Skin epidermis (tissue), 12 donors: ENCODE results near the gene ENKD1.
A peak's percentile ranks its signal among the peaks of the same experiment; 100 is the strongest.
"Not testable (repeated sequence)": the region's sequence is repeated elsewhere in the genome, so short reads cannot be mapped to it uniquely, and the experiment has no call there.

ENCODE experiments used
- H3K27ac ChIP-seq, 21 experiments: fragments of 200-600 bp; sonication (generic) in 11 of 21; one replicate each; pipeline ENCODE4 v1.5.0; 2020; ENCODE audit warnings: mild to moderate bottlenecking in 3 of 21, inconsistent platforms in 2 of 21, moderate library complexity in 2 of 21
- H3K4me3 ChIP-seq, 7 experiments: fragments of 200-600 bp; sonication (generic) in 2 of 7; one replicate each; pipeline ENCODE4 v1.5.0; 2020; ENCODE audit warnings: inconsistent platforms in 2 of 7, mild to moderate bottlenecking in 2 of 7, moderate library complexity in 1 of 7

ENKD1 gene

GRCh38 chr16:67666559-67667452, at the start of gene ENKD1, which contains the start of gene C16orf86:
TSS of gene ENKD1 (minus strand) at chr16:67666750. CDS start at chr16:67666442, 308 bp downstream.
TSS of gene C16orf86 (plus strand) at chr16:67666814. CDS start at chr16:67666971, 157 bp downstream.
- Histone ChIP-seq H3K4me3 (peak within 1 kb of the TSS; percentile 64 to 91 (median 72)), H3K27ac (peak within 1 kb of the TSS; percentile 82 to 95 (median 90))

GRCh38 chr16:67716097-67716496, 49.5 kb upstream of the ENKD1 start:
- no peak overlapping the region for H3K27ac ChIP-seq

GRCh38 chr16:67714522-67714921, 48.0 kb upstream of the ENKD1 start:
- Histone ChIP-seq H3K27ac (no peak overlapping the region), H3K4me3 (no peak overlapping the region)

More at GRCh38 chr16:67716097-67716496, 49.5 kb upstream of the ENKD1 start:
- no peak overlapping the region for H3K4me3 ChIP-seq

GRCh38 chr16:67713647-67714273, 47.2 kb upstream of the ENKD1 start:
- Histone ChIP-seq H3K27ac (no peak overlapping the region), H3K4me3 (no peak overlapping the region)

- H3K27ac ChIP-seq: no peak overlapping the region
- no peak overlapping the region for H3K4me3 ChIP-seq
Measured at GRCh38 chr16:67710607-67711006, 44.1 kb upstream of the ENKD1 start.

GRCh38 chr16:67709050-67709449, 42.5 kb upstream of the ENKD1 start:
- H3K4me3 ChIP-seq: no peak overlapping the region
- H3K27ac ChIP-seq: no peak overlapping the region

- H3K27ac ChIP-seq: no peak overlapping the region
- H3K4me3 ChIP-seq: no peak overlapping the region
Measured at GRCh38 chr16:67708368-67708771, 41.8 kb upstream of the ENKD1 start.

- no peak overlapping the region for H3K4me3 ChIP-seq
- H3K27ac ChIP-seq: no peak overlapping the region
Measured at GRCh38 chr16:67707790-67708189, 41.2 kb upstream of the ENKD1 start.

GRCh38 chr16:67707210-67707609, 40.7 kb upstream of the ENKD1 start:
- Histone ChIP-seq H3K27ac (no peak overlapping the region), H3K4me3 (no peak overlapping the region)

GRCh38 chr16:67704110-67704509, 37.6 kb upstream of the ENKD1 start:
- H3K27ac ChIP-seq: peak overlapping the region in 2 of 21 experiments; percentile 2 to 30

GRCh38 chr16:67703626-67704025, 37.1 kb upstream of the ENKD1 start:
- Histone ChIP-seq H3K27ac (peak overlapping the region in 3 of 21 experiments; percentile 2 to 30 (median 11)), H3K4me3 (no peak overlapping the region)

More at GRCh38 chr16:67704110-67704509, 37.6 kb upstream of the ENKD1 start:
- H3K4me3 ChIP-seq: no peak overlapping the region

GRCh38 chr16:67702130-67702529, 35.6 kb upstream of the ENKD1 start:
- no peak overlapping the region for H3K27ac ChIP-seq

GRCh38 chr16:67701420-67701819, 34.9 kb upstream of the ENKD1 start:
- no peak overlapping the region for H3K27ac ChIP-seq
- no peak overlapping the region for H3K4me3 ChIP-seq

More at GRCh38 chr16:67702130-67702529, 35.6 kb upstream of the ENKD1 start:
- no peak overlapping the region for H3K4me3 ChIP-seq

GRCh38 chr16:67699265-67699664, 32.7 kb upstream of the ENKD1 start:
- no peak overlapping the region for H3K4me3 ChIP-seq
- H3K27ac ChIP-seq: peak overlapping the region in 2 of 21 experiments; percentile 12 to 79

- no peak overlapping the region for H3K4me3 ChIP-seq
- peak overlapping the region in 12 of 21 experiments; percentile 26 to 79 (median 56) for H3K27ac ChIP-seq
Measured at GRCh38 chr16:67697422-67698185, 31.1 kb upstream of the ENKD1 start.

GRCh38 chr16:67694611-67695010, 28.1 kb upstream of the ENKD1 start:
- H3K4me3 ChIP-seq: no peak overlapping the region
- H3K27ac ChIP-seq: no peak overlapping the region

GRCh38 chr16:67693517-67694285, 27.2 kb upstream of the ENKD1 start:
- not testable (repeated sequence) for H3K27ac ChIP-seq, H3K4me3 ChIP-seq

GRCh38 chr16:67685388-67686112, 19.0 kb upstream of the ENKD1 start:
- peak overlapping the region in 19 of 21 experiments; percentile 32 to 84 (median 66) for H3K27ac ChIP-seq
- H3K4me3 ChIP-seq: no peak overlapping the region
